T-helper 1 cell treated with Interleukin-12 subunit alpha and Interleukin-12 subunit beta and Interleukin-4 antibody, amounts not matched to agents 30 ng/mL and 1 ng/mL, for 36 hours (primary cell): ENCODE results near the gene STXBP5. TPM values are rescaled to one million over a fixed set of nuclear protein-coding genes. Genes with fewer than 3 reads are reported as not detected.

ENCODE experiments used
- intact Hi-C: fragments of 100-400 bp; cut with micrococcal nuclease; formaldehyde crosslinking; loops from one replicate; pipeline ENCODE4 v1.15.1; 2024
- total RNA-seq: library from RNA; stranded (reverse); gene quantifications from 2 replicates; pipeline ENCODE4 v1.2.3, GENCODE V29; 2022

The STXBP5 gene
- total RNA-seq, 1 donor from 2014 or later: 23.9 TPM

GRCh38 chr6:147372806-147373205, 168.6 kb downstream of the STXBP5 start:
- intact Hi-C loops: no loop called here

- intact Hi-C loops: no loop called here
Observed at GRCh38 chr6:147378819-147379218, 174.6 kb downstream of the STXBP5 start.

- intact Hi-C loops: loop anchor here (10.0 kb wide), 1 partner anchor 784 kb away; no protein-coding TSS in a partner anchor
Observed at GRCh38 chr6:147380841-147381240, 176.6 kb downstream of the STXBP5 start.

- intact Hi-C loops: loop anchor here (10.0 kb wide), 1 partner anchor 783 kb away; no protein-coding TSS in a partner anchor
Observed at GRCh38 chr6:147381712-147382111, 177.5 kb downstream of the STXBP5 start.

- intact Hi-C loops: loop anchor here (10.0 kb wide), 1 partner anchor 782 kb away; no protein-coding TSS in a partner anchor
Observed at GRCh38 chr6:147382945-147383554, 178.8 kb downstream of the STXBP5 start.

GRCh38 chr6:147384029-147384428, 179.8 kb downstream of the STXBP5 start:
- intact Hi-C loops: loop anchor here (2.0 to 10.0 kb wide), 2 partner anchors 527 to 781 kb away; no protein-coding TSS in a partner anchor

GRCh38 chr6:147384737-147385710, 180.8 kb downstream of the STXBP5 start:
- intact Hi-C loops: loop anchor here (2.0 to 10.0 kb wide), 2 partner anchors 528 to 780 kb away; no protein-coding TSS in a partner anchor

- intact Hi-C loops: loop anchor here (10.0 kb wide), 1 partner anchor 775 kb away; no protein-coding TSS in a partner anchor
Observed at GRCh38 chr6:147389463-147389862, 185.2 kb downstream of the STXBP5 start.

GRCh38 chr6:147390909-147391536, 186.8 kb downstream of the STXBP5 start:
- intact Hi-C loops: no loop called here

GRCh38 chr6:147392917-147393625, 188.9 kb downstream of the STXBP5 start:
- intact Hi-C loops: no loop called here

GRCh38 chr6:147395158-147395557, 190.9 kb downstream of the STXBP5 start:
- intact Hi-C loops: no loop called here

- intact Hi-C loops: no loop called here
Observed at GRCh38 chr6:147397306-147397705, 193.1 kb downstream of the STXBP5 start.

- intact Hi-C loops: no loop called here
Observed at GRCh38 chr6:147400968-147401367, 196.8 kb downstream of the STXBP5 start.

- intact Hi-C loops: no loop called here
Observed at GRCh38 chr6:147401779-147402178, 197.6 kb downstream of the STXBP5 start.

GRCh38 chr6:147406783-147407182, 202.6 kb downstream of the STXBP5 start:
- intact Hi-C loops: no loop called here

- intact Hi-C loops: no loop called here
Observed at GRCh38 chr6:147407571-147407970, 203.4 kb downstream of the STXBP5 start.

- intact Hi-C loops: no loop called here
Observed at GRCh38 chr6:147416622-147417021, 212.4 kb downstream of the STXBP5 start.

- intact Hi-C loops: no loop called here
Observed at GRCh38 chr6:147417954-147418353, 213.7 kb downstream of the STXBP5 start.

- intact Hi-C loops: no loop called here
Observed at GRCh38 chr6:147418523-147418922, 214.3 kb downstream of the STXBP5 start.

- intact Hi-C loops: no loop called here
Observed at GRCh38 chr6:147421903-147422302, 217.7 kb downstream of the STXBP5 start.

- intact Hi-C loops: no loop called here
Observed at GRCh38 chr6:147423111-147423510, 218.9 kb downstream of the STXBP5 start.
